ENCODE results near the gene DDX54.
A peak's percentile ranks its signal among the peaks of the same experiment; 100 is the strongest.
"Not testable (repeated sequence)": the region's sequence is repeated elsewhere in the genome, so short reads cannot be mapped to it uniquely, and the experiment has no call there.

The DDX54 gene

DNA sequence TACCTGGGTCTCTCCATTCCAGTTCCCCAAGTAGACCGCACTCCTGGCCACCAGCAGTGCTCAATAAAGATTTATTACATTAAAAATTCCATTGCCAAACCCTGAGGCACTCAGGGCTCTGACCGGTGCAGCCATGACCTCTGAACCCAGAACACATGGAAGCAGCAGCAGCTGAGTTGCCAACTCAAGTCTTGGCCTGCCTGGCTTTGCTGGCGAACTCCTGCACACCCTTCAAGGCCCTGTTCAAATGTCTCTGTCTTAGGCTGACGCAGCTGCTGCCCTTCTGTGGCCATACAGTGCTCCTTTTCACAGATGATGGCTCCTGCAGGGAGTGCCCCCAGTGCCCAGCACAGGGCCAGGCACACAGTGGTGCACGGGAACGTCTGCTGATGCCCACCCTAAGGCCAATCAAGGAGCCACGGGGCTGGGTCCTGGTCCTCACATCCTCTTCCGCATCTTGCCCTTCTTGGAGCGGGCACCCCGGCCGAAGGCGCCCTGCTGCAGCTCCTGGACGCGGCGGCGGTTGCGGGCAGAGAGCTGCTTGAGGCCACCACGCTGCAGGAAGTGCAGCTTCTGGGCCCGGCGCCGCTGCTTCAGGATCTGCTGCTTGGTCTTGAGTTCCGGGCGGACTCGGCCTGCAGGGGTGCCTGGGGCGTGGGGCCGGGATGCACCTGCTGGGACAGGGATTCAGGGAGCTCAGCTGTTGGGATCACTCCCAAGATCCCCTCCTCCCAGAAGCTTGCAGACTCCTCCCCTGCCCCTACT lies 26.7 kb downstream of the DDX54 start:
- no peak for DNase-seq

GRCh38 chr12:113157218-113157859 lies 27.9 kb downstream of the DDX54 start:
- DNase-seq: no peak

GRCh38 chr12:113155646-113156045 lies 29.6 kb downstream of the DDX54 start:
- DNase-seq: no peak

DNA sequence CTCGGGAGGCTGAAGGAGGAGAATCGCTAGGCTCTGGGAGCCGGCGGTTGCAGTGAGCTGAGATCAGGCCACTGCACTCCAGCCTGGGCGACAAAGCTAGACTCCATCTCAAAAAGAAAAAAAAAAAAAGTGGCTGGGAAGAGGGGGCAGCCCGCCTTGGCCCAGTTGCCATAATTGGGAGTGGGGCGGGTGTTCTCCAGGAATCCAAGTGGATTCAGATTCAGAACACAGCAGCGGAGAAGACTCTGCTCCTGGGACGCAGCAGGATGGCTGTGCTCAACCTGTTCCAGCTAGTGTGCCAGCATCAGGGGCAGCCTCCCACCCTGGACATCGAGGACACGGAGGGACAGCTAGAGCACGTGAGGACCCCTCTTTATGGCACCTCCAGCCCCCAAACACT lies 30.2 kb downstream of the DDX54 start:
- DNase-seq: no peak

DNA sequence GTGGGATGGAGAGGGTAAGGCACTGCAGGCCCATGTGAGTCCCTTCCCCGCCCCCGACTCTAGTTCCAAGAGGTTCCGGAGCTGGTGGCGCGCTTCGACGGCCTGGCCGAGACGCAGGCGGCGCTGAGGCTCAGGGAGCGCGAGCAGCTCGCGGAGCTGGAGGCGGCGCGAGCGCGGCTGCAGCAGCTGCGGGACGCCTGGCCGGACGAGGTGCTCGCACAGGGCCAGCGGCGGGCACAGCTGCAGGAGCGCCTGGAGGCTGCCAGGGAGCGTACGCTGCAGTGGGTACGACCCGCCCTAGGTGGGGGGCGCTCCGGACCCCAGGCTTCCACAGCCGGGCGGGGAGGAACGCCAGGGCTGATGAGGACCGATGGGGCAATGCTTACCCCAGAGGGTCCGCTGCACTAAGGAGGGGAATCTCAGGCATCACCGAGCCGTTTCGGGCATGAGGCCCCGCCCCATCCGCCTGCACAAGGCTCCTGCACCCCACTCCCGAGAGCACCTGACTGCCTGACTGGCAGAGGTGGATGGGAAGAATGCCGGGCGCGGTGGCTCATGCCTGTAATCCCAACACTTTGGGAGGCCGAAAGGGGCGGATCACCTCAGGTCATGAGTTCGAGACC lies 30.8 kb downstream of the DDX54 start:
- DNase-seq: peak; percentile 15

- DNase-seq: peak; percentile 73
These were observed 32.2 kb downstream of the DDX54 start for GRCh38 chr12:113152835-113153814.

DNA sequence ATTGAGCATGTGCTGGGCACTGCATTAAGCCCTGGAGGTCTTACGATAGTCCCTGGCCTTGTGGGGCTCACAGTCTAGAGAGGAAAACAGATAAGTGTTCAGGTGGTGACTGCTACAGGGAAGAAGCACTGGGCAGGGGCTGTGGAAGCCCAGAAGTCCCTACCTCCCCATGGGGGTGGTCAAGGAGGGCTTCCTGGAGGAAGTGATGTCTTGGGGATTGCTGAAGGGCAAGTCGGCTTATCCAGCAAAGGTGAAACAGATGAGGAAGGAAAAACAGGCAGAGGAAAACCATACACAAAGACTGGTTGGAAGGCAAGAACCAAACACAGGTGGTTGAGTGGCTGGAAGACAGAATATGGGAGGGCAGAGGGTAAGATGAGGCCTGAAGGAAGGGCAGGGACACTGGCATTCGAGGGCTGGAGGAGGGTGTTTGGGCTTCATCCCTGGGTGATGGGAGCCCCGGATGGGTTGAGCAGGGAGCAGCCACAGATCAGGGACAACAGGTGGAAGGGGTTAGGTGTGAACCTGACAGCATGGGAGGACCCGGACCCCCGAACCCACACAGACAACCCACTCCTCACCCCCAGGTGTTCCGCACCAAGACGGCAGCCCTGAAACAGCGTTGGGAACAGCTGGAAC lies 33.0 kb downstream of the DDX54 start:
- no peak for DNase-seq

- peak; percentile 12 for DNase-seq
These were observed 33.6 kb downstream of the DDX54 start for GRCh38 chr12:113151655-113152054.

GRCh38 chr12:113149361-113150150 lies 35.7 kb downstream of the DDX54 start, which contains the start of gene CFAP73:
CFAP73 (plus strand) TSS chr12:113149724; CDS start chr12:113149858, 134 bp downstream.
- DNase-seq: peak; percentile 88

DNA sequence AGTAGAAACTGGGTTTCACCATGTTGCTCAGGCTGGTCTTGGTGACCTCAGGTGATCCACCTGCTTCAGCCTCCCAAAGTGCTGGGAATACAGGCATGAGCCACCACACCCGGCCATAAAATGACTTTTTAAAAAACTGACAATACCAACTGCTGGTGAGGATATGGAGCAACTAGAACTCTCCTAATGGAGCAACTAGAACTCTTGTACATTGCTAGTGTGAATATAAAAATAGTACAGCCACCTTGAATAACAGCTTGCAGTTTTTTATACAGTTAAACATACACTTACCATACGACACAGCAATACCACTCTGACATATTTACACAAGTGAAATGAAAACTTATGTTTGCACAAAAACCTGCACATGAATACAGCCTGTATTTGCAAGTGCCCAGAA lies 38.3 kb downstream of the DDX54 start:
- no peak for DNase-seq

GRCh38 chr12:113145720-113146551 lies 39.3 kb downstream of the DDX54 start:
- no peak for DNase-seq

DNA sequence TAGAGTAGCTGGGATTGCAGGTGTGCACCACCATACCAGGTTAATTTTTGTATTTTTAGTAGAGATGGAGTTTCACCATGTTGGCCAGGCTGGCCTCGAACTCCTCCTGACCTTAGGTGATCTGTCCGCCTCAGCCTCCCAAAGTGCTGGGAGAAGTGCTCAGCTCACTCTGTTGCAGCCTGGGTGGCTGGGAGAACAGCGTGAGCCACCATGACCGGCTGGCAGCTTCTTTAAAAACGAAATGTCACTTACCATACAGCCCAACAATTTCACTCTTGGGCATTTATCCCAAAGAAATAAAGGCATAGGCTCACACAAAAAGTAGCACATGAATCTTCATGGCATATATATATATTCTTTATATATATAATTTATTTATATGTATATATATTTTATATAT lies 40.5 kb downstream of the DDX54 start:
- no peak for DNase-seq

- no peak for DNase-seq
These were observed 41.3 kb downstream of the DDX54 start for GRCh38 chr12:113143959-113144358.

DNA sequence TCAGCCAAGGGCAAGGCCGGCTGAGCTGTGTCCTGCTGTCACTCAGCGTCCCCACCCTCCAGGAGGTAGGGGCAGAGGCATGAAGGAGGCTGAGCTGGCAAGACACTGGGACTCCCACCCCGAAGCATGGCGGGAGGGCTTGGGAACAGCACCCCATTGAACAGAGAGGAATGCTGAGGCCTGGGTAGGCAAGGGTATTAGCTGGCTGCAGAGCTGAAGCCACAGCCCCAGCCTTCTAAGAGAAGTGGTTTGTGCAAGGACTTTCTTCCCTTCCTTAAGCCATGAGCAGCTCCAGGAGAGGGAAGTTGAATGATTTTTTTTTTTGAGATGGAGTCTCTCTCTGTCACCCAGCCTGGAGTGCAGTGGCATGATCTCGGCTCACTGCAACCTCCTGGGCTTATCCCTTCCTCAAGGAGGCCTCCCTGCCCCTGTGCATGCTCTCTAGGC lies 42.4 kb downstream of the DDX54 start:
- DNase-seq: no peak

- no peak for DNase-seq
These were observed 42.9 kb downstream of the DDX54 start for GRCh38 chr12:113142173-113142885.

- not testable (repeated sequence) for DNase-seq
These were observed 43.6 kb downstream of the DDX54 start for GRCh38 chr12:113141716-113142115.

GRCh38 chr12:113140706-113141105 lies 44.6 kb downstream of the DDX54 start:
- no peak for DNase-seq

DNA sequence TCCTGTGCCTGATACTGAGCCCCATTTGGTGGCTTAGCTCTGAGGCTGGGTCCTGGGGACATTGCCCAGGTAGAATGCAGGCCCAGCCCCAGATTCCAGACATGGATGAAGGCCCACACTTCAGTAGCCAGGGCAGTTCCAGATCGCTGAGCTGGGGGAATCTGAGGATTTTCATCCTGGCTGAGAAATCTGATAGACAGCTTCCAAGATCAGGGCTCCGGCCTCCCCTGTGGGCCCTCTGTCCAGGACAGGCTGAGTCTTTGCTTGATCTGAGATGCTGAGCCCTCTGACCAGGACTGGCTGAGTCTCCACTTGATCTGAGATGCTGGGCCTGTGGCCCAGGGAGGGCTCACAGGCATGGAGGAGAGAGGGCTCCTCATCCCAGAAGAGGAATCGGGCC lies 46.5 kb downstream of the DDX54 start:
- DNase-seq: no peak
